HG03196 (cell line): ENCODE data around the gene ARHGAP26.
A peak's percentile ranks its signal among the peaks of the same experiment; 100 is the strongest.
"Not testable (repeated sequence)": the region's sequence is repeated elsewhere in the genome, so short reads cannot be mapped to it uniquely, and the experiment has no call there.

Experiments used
- ATAC-seq: cut with Tn5 transposase; IDR thresholded peaks from one replicate; pipeline ENCODE4 v1.9.1; 2021; ENCODE audit not compliant: unreplicated experiment

Gene ARHGAP26

GRCh38 chr5:142978726-142979125 is 208.5 kb downstream of the ARHGAP26 start:
- no peak for ATAC-seq

- ATAC-seq = no peak
Observed at GRCh38 chr5:142979636-142980035, 209.5 kb downstream of the ARHGAP26 start.

GRCh38 chr5:142981475-142981874 is 211.3 kb downstream of the ARHGAP26 start:
- no peak for ATAC-seq

GRCh38 chr5:142981886-142982820 is 212.0 kb downstream of the ARHGAP26 start:
- ATAC-seq = no peak

GRCh38 chr5:142982821-142983200 is 212.6 kb downstream of the ARHGAP26 start:
- no peak for ATAC-seq

GRCh38 chr5:142984011-142984410 is 213.8 kb downstream of the ARHGAP26 start:
- ATAC-seq = no peak

GRCh38 chr5:142984525-142984924 is 214.3 kb downstream of the ARHGAP26 start:
- ATAC-seq = no peak

- not testable (repeated sequence) for ATAC-seq
Observed at GRCh38 chr5:142989270-142989669, 219.1 kb downstream of the ARHGAP26 start.

GRCh38 chr5:142990073-142990472 is 219.9 kb downstream of the ARHGAP26 start:
- not testable (repeated sequence) for ATAC-seq

- ATAC-seq = no peak
Observed at GRCh38 chr5:142994218-142994617, 224.0 kb downstream of the ARHGAP26 start.

GRCh38 chr5:142995621-142996020 is 225.4 kb downstream of the ARHGAP26 start:
- ATAC-seq = not testable (repeated sequence)

- ATAC-seq = no peak
Observed at GRCh38 chr5:142997591-142997990, 227.4 kb downstream of the ARHGAP26 start.

GRCh38 chr5:142998316-142999020 is 228.3 kb downstream of the ARHGAP26 start:
- ATAC-seq = no peak

- ATAC-seq = not testable (repeated sequence)
Observed at GRCh38 chr5:143000551-143000950, 230.4 kb downstream of the ARHGAP26 start.

GRCh38 chr5:143001764-143002351 is 231.7 kb downstream of the ARHGAP26 start:
- no peak for ATAC-seq

GRCh38 chr5:143002459-143003327 is 232.5 kb downstream of the ARHGAP26 start:
- peak; percentile 73 for ATAC-seq

GRCh38 chr5:143003328-143003636 is 233.1 kb downstream of the ARHGAP26 start:
- no peak for ATAC-seq

- ATAC-seq = peak; percentile 40
Observed at GRCh38 chr5:143004361-143005145, 234.4 kb downstream of the ARHGAP26 start.

- no peak for ATAC-seq
Observed at GRCh38 chr5:143006501-143006900, 236.3 kb downstream of the ARHGAP26 start.

- ATAC-seq = no peak
Observed at GRCh38 chr5:143008032-143008431, 237.9 kb downstream of the ARHGAP26 start.
